HepG2 (cell line): Measurements from ENCODE around the gene STH. TPM values are rescaled to one million over a fixed set of nuclear protein-coding genes. Genes with fewer than 3 reads are reported as not detected.

ENCODE experiments used
- ATAC-seq: fragments of 200-7000 bp; cut with Tn5 transposase; 3 replicates; pipeline ENCODE4 v1.9.1; 2020; ENCODE audit warnings: mild to moderate bottlenecking, moderate library complexity
- BruUV-seq: library from RNA; stranded (reverse); fragments of 400-500 nt; replicated peaks from 2 replicates; lab custom pipeline; 2021; lab: Mats Ljungman, UMichigan
- CTCF ChIA-PET: fragments of 300-600 bp; formaldehyde crosslinking; extraction: SDS; loops from one replicate; lab custom pipeline; 2021; ENCODE audit warnings: low total read pairs, inconsistent platforms, low intra/inter-chr PET ratio; lab: Yijun Ruan, JAX
- POLR2A ChIA-PET: fragments of 350-600 bp; sonication (Branson Sonifier 250); formaldehyde crosslinking; loops from one replicate; lab custom pipeline; 2020; ENCODE audit warnings: antibody characterized with exemption, inconsistent platforms; lab: Yijun Ruan, JAX
- DNase-seq: peaks from one replicate; pipeline ENCODE4 v3.0.0-alpha.2; 2015; ENCODE audit warnings: low spot score
- FAIRE-seq: peaks from 3 replicates; lab custom pipeline; 2011; peaks lifted over from hg19 to GRCh38; lab: Jason Lieb, UNC
- H2AFZ ChIP-seq: one replicate; pipeline ENCODE4 v1.6.1; 2011; ENCODE audit warnings: low read length, inconsistent platforms
- H3K27ac ChIP-seq: fragments of 300-600 bp; 3 replicates; pipeline ENCODE4 v1.8.0; 2011; ENCODE audit warnings: mixed run types, mild to moderate bottlenecking, mixed read lengths, low read length, inconsistent platforms; ENCODE audit not compliant: insufficient read depth; ENCODE audit errors: extremely low read length
- H3K27me3 ChIP-seq, 2 experiments: fragments of 200-600 bp in 1 of 2; 2 replicates in 1 of 2; 3 replicates in 1 of 2; pipeline versions ENCODE4 v1.6.0 to v1.8.0; 2011; ENCODE audit warnings: low read length in 2 of 2, mild to moderate bottlenecking in 2 of 2, moderate library complexity in 2 of 2, inconsistent platforms in 1 of 2; ENCODE audit not compliant: insufficient read depth in 2 of 2, control insufficient read depth in 1 of 2
- H3K36me3 ChIP-seq, 2 experiments: fragments of 200-600 bp in 1 of 2; replicated peaks in 1 of 2; 2 replicates in 1 of 2; 3 replicates in 1 of 2; pipeline versions ENCODE4 v1.5.1 to v1.8.0; 2011; ENCODE audit warnings: low read length in 2 of 2, inconsistent platforms in 1 of 2; ENCODE audit not compliant: insufficient read depth in 2 of 2, control insufficient read depth in 1 of 2
- H3K4me1 ChIP-seq: 2 replicates; pipeline ENCODE4 v1.5.1; 2012; ENCODE audit warnings: low read length, inconsistent platforms; ENCODE audit not compliant: insufficient read depth
- H3K4me2 ChIP-seq: 2 replicates; pipeline ENCODE4 v1.6.0; 2011; ENCODE audit warnings: low read depth, low read length, inconsistent platforms
- H3K4me3 ChIP-seq, 3 experiments: fragments of 200-600 bp in 1 of 3; sonication (generic), shearing (Covaris generic) in 1 of 3; replicated peaks in 1 of 3; 2 replicates each; pipeline ENCODE4 v1.5.1; 2011 to 2016; ENCODE audit warnings: low read length in 3 of 3, inconsistent platforms in 2 of 3, low read depth in 2 of 3, mild to moderate bottlenecking in 2 of 3, control low read depth in 1 of 3, mixed read lengths in 1 of 3; ENCODE audit not compliant: insufficient read depth in 1 of 3
- H3K79me2 ChIP-seq: one replicate; pipeline ENCODE4 v1.6.1; 2011; ENCODE audit warnings: low read length, inconsistent platforms; ENCODE audit not compliant: insufficient read depth
- H3K9ac ChIP-seq: 2 replicates; pipeline ENCODE4 v1.6.0; 2011; ENCODE audit warnings: mild to moderate bottlenecking, low read depth, low read length, inconsistent platforms; ENCODE audit not compliant: insufficient read depth
- H3K9me3 ChIP-seq: 2 replicates; pipeline ENCODE4 v1.5.1; 2012; ENCODE audit warnings: mild to moderate bottlenecking, low read length
- H4K20me1 ChIP-seq: 2 replicates; pipeline ENCODE4 v1.6.0; 2011; ENCODE audit warnings: inconsistent platforms, mild to moderate bottlenecking, low read length, moderate library complexity; ENCODE audit not compliant: insufficient read depth
- ATF1 ChIP-seq: IDR thresholded peaks from 2 replicates; pipeline ENCODE4 v1.6.1; 2016; ENCODE audit warnings: mild to moderate bottlenecking, control low read depth
- MATR3 ChIP-seq: sonication (generic); formaldehyde crosslinking; IDR thresholded peaks from 2 replicates; pipeline ENCODE4 v1.4.0; 2020; ENCODE audit warnings: missing genetic modification reagents
- NR2F6 ChIP-seq, 2 experiments: IDR thresholded peaks; 2 replicates each; pipeline ENCODE4 v1.6.1; 2016; ENCODE audit warnings: antibody characterized with exemption in 1 of 2, mild to moderate bottlenecking in 1 of 2
- TEAD3 ChIP-seq: optimal IDR thresholded peaks from 2 replicates; pipeline ENCODE3; 2016; ENCODE audit warnings: borderline replicate concordance
- ZFP91 ChIP-seq: sonication (generic); formaldehyde crosslinking; IDR thresholded peaks from 2 replicates; pipeline ENCODE4 v1.9.0; 2022; ENCODE audit warnings: missing genetic modification reagents, mild to moderate bottlenecking, borderline replicate concordance
- ZKSCAN5 ChIP-seq: sonication (generic); formaldehyde crosslinking; IDR thresholded peaks from 2 replicates; pipeline ENCODE4 v1.5.1; 2020; ENCODE audit warnings: mild to moderate bottlenecking, missing genetic modification reagents
- ZNF263 ChIP-seq: sonication (generic); formaldehyde crosslinking; IDR thresholded peaks from 2 replicates; pipeline ENCODE4 v1.4.0; 2020; ENCODE audit warnings: missing genetic modification reagents
- ZNF556 ChIP-seq: sonication (generic); formaldehyde crosslinking; IDR thresholded peaks from 2 replicates; pipeline ENCODE4 v1.4.0; 2020; ENCODE audit warnings: mild to moderate bottlenecking, missing genetic modification reagents, borderline replicate concordance
- ZNF605 ChIP-seq: sonication (generic); formaldehyde crosslinking; IDR thresholded peaks from 2 replicates; pipeline ENCODE4 v1.8.0; 2022; ENCODE audit warnings: mild to moderate bottlenecking, missing genetic modification reagents
- WGBS: methylation state at CpG from one replicate; pipeline ENCODE4 v1.1.6; 2017; ENCODE audit warnings: low lambda C conversion rate; 5-methylcytosine and 5-hydroxymethylcytosine counted together
- in situ Hi-C: cut with HindIII; loops from 2 replicates; pipeline ENCODE4 v1.10.0; 2017; ENCODE audit warnings: low pct_unique_long_range_greater_than_20kb; ENCODE audit not compliant: extremely low pct_ligation_motif_present
- intact Hi-C: fragments of 100-400 bp; cut with micrococcal nuclease; formaldehyde crosslinking; loops from one replicate; pipeline ENCODE4 v1.10.0; 2022; ENCODE audit not compliant: unreplicated experiment
- polyA plus RNA-seq, 8 experiments: library from polyadenylated mRNA; depleted of rRNA in 3 of 8; stranded (reverse) in 7 of 8; unstranded in 1 of 8; fragments of >200 nt; fragmentation: Illumina TruSeq in 4 of 8; extraction: Trizol in 4 of 8; gene quantifications; 2 replicates each; pipeline versions ENCODE4 v1.2.1 to v1.2.3, GENCODE V29; 2011 to 2016; ENCODE audit warnings: low read depth in 4 of 8, missing spikeins in 1 of 8, mixed read lengths in 1 of 8; ENCODE audit not compliant: insufficient read depth in 1 of 8
- total RNA-seq, 5 experiments: library from RNA; depleted of rRNA; stranded (reverse); fragments of >200 nt; fragmentation: Illumina TruSeq; extraction: Trizol; gene quantifications; 2 replicates each; pipeline ENCODE4 v1.2.3, GENCODE V29; 2016; ENCODE audit warnings: low read depth in 1 of 5
- TF ChIP-seq, protein P1 (sequence below): sonication (generic); formaldehyde crosslinking; IDR thresholded peaks from 2 replicates; pipeline ENCODE4 v1.8.1; 2023; ENCODE audit warnings: mild to moderate bottlenecking, inconsistent platforms, moderate library complexity, missing genetic modification reagents, borderline replicate concordance
- TF ChIP-seq, protein P2 (sequence below): sonication (generic); formaldehyde crosslinking; IDR thresholded peaks from 2 replicates; pipeline ENCODE4 v1.4.0; 2020; ENCODE audit warnings: missing genetic modification reagents, borderline replicate concordance

The STH gene
- total and polyA plus RNA-seq, 2 of the 13 experiments (the other 11 are each of a cell fraction or from before 2014, with no cell fraction given) = not detected

- 57% methylated on average over 2 of the region's 2 CpGs for WGBS
- H3K79me2 ChIP-seq = no peaks in the 10 kb centered on the region
- ATAC-seq (no peak), DNase-seq (no peak)
- H3K27me3 ChIP-seq = 0 out of 5 replicates have a peak, but pooled peaks cover 0 to 1% of the 10 kb centered on the region in 2 experiments
- peaks cover 43% of the 10 kb centered on the region for H3K4me1 ChIP-seq
- H2AFZ ChIP-seq = no peak overlapping the region
- H3K9me3 ChIP-seq = no peaks in the 10 kb centered on the region
- POLR2A ChIA-PET = no interaction called here
- H3K27ac ChIP-seq = no peak overlapping the region
- in situ Hi-C loops = loop anchor here (5.0 to 25.0 kb wide), 3 partner anchors 42 to 837 kb away; no protein-coding TSS in a partner anchor
- 0 out of 2 replicates have a peak, but pooled peaks have one; percentile 12 for TF ChIP-seq ZNF263 (CRISPR knock-in tag)
- TF ChIP-seq, protein P1, sequence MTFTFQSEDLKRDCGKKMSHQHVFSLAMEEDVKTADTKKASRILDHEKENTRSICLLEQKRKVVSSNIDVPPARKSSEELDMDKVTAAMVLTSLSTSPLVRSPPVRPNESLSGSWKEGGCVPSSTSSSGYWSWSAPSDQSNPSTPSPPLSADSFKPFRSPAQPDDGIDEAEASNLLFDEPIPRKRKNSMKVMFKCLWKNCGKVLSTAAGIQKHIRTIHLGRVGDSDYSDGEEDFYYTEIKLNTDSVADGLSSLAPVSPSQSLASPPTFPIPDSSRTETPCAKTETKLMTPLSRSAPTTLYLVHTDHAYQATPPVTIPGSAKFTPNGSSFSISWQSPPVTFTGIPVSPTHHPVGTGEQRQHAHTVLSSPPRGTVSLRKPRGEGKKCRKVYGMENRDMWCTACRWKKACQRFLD (CRISPR knock-in tag) = no peak
- TF ChIP-seq, all 625 proteins: peak for 1
- Histone ChIP-seq H4K20me1 (no peaks in the 10 kb centered on the region), H3K4me3 (no peak overlapping the region), H3K4me2 (no peak overlapping the region), H3K9ac (no peak overlapping the region), H3K36me3 (no peaks in the 10 kb centered on the region)
- BruUV-seq = no TSS peak
- CTCF ChIA-PET = no interaction called here
- FAIRE-seq = no peak
- intact Hi-C loops = loop anchor here (5.0 kb wide), 1 partner anchor 287 kb away; no protein-coding TSS in a partner anchor
Observed at GRCh38 chr17:46000757-46001156, 1.7 kb downstream of the STH start.

DNA sequence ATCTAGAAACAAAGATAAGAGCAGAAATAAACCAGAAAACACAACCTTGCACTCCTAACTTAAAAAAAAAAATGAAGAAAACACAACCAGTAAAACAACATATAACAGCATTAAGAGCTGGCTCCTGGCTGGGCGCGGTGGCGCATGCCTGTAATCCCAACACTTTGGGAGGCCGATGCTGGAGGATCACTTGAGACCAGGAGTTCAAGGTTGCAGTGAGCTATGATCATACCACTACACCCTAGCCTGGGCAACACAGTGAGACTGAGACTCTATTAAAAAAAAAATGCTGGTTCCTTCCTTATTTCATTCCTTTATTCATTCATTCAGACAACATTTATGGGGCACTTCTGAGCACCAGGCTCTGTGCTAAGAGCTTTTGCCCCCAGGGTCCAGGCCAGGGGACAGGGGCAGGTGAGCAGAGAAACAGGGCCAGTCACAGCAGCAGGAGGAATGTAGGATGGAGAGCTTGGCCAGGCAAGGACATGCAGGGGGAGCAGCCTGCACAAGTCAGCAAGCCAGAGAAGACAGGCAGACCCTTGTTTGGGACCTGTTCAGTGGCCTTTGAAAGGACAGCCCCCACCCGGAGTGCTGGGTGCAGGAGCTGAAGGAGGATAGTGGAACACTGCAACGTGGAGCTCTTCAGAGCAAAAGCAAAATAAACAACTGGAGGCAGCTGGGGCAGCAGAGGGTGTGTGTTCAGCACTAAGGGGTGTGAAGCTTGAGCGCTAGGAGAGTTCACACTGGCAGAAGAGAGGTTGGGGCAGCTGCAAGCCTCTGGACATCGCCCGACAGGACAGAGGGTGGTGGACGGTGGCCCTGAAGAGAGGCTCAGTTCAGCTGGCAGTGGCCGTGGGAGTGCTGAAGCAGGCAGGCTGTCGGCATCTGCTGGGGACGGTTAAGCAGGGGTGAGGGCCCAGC is 2.6 kb downstream of the STH start:
- no peaks in the 10 kb centered on the region for H3K36me3 ChIP-seq
- H3K27me3 ChIP-seq = 0 out of 5 replicates have a peak, but pooled peaks cover 0 to 1% of the 10 kb centered on the region in 2 experiments
- POLR2A ChIA-PET = interaction anchor here (0.8 to 0.9 kb wide), 2 partner anchors 191 to 211 kb away, joined by 3 to 4 read pairs; partner anchors contain the start of gene KANSL1
- peak overlapping the region; percentile 92 for H3K4me2 ChIP-seq
- DNase-seq = peak; percentile 28
- intact Hi-C loops (loop anchor here (1.0 to 5.0 kb wide), 3 partner anchors 43 to 286 kb away; no protein-coding TSS in a partner anchor), in situ Hi-C loops (loop anchor here (5.0 to 25.0 kb wide), 3 partner anchors 41 to 836 kb away; no protein-coding TSS in a partner anchor)
- H3K4me1 ChIP-seq = peaks cover 43% of the 10 kb centered on the region
- no peaks in the 10 kb centered on the region for H3K79me2 ChIP-seq
- no peaks in the 10 kb centered on the region for H3K9me3 ChIP-seq
- no peak overlapping the region for H3K27ac ChIP-seq
- H3K4me3 ChIP-seq = peak overlapping the region; percentile 13 to 67 (median 39); a peak in 5 of 6 replicates
- CTCF ChIA-PET = interaction anchor here (1.2 to 4.3 kb wide), 4 partner anchors 42 to 211 kb away, joined by 4 to 37 read pairs (median 10); no protein-coding TSS in a partner anchor
- WGBS = 24% methylated on average over 13 of the region's 13 CpGs
- BruUV-seq = no TSS peak
- H4K20me1 ChIP-seq = no peaks in the 10 kb centered on the region
- FAIRE-seq = peak; percentile 21
- H2AFZ ChIP-seq = no peak overlapping the region
- ATAC-seq = peak; percentile 51
- H3K9ac ChIP-seq = no peak overlapping the region
- TF ChIP-seq ZKSCAN5 (CRISPR knock-in tag) (no peak), TEAD3 (no peak), ZNF556 (CRISPR knock-in tag) (0 out of 2 replicates have a peak, but pooled peaks have one; percentile 28), ZNF605 (CRISPR knock-in tag) (no peak), NR2F6 (IDR thresholded peaks at IDR 0.05) (no peak), NR2F6 (CRISPR knock-in tag; IDR thresholded peaks at IDR 0.05) (no peak), MATR3 (no peak), ATF1 (CRISPR knock-in tag) (no peak), ZFP91 (CRISPR knock-in tag) (0 out of 2 replicates have a peak, but pooled peaks have one; percentile 69)
- TF ChIP-seq, protein P2, sequence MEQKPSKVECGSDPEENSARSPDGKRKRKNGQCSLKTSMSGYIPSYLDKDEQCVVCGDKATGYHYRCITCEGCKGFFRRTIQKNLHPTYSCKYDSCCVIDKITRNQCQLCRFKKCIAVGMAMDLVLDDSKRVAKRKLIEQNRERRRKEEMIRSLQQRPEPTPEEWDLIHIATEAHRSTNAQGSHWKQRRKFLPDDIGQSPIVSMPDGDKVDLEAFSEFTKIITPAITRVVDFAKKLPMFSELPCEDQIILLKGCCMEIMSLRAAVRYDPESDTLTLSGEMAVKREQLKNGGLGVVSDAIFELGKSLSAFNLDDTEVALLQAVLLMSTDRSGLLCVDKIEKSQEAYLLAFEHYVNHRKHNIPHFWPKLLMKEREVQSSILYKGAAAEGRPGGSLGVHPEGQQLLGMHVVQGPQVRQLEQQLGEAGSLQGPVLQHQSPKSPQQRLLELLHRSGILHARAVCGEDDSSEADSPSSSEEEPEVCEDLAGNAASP = no peak
